Ovary (tissue), 9 donors: Measurements from ENCODE around the gene SH3BGRL3. TPM values are rescaled to one million over a fixed set of nuclear protein-coding genes. Genes with fewer than 3 reads are reported as not detected.
"Not testable (repeated sequence)": the region's sequence is repeated elsewhere in the genome, so short reads cannot be mapped to it uniquely, and the experiment has no call there.

Experiments
- DNase-seq, 5 donors: peaks; one replicate each; pipeline ENCODE4 v3.0.0-alpha.2; 2019 to 2020
- H3K27ac ChIP-seq, 2 donors: fragments of 200-600 bp; one replicate each; pipeline versions ENCODE4 v1.5.1 to v1.8.0; 2019 to 2022
- H3K27me3 ChIP-seq: fragments of 200-600 bp; one replicate; pipeline ENCODE4 v1.8.0; 2022
- H3K36me3 ChIP-seq: fragments of 200-600 bp; sonication (generic); one replicate; pipeline ENCODE4 v1.5.1; 2019
- H3K4me1 ChIP-seq: one replicate; pipeline ENCODE4 v1.8.1; 2013; ENCODE audit warnings: mild to moderate bottlenecking, moderate library complexity; ENCODE audit not compliant: insufficient read depth
- H3K4me3 ChIP-seq: fragments of 200-600 bp; sonication (generic); one replicate; pipeline ENCODE4 v1.5.1; 2017
- H3K9me3 ChIP-seq, 2 donors: fragments of 200-600 bp in 1 of 2; sonication (generic) in 1 of 2; one replicate each; pipeline versions ENCODE4 v1.5.1 to v1.8.1; 2013 to 2019; ENCODE audit warnings: mild to moderate bottlenecking in 1 of 2, moderate library complexity in 1 of 2
- CTCF ChIP-seq, 3 donors: fragments of 450-650 bp in 2 of 3; fragments of 200-600 bp in 1 of 3; IDR thresholded peaks; one replicate each; pipeline versions ENCODE4 v1.5.1 to v1.8.0; 2016 to 2022; ENCODE audit warnings: antibody characterized with exemption in 3 of 3, mild to moderate bottlenecking in 1 of 3
- EP300 ChIP-seq: sonication (generic); formaldehyde crosslinking; IDR thresholded peaks from one replicate; pipeline ENCODE4 v1.6.1; 2017; ENCODE audit warnings: antibody characterized with exemption
- POLR2A ChIP-seq: fragments of 450-650 bp; IDR thresholded peaks from one replicate; pipeline ENCODE4 v1.6.1; 2017; ENCODE audit warnings: antibody characterized with exemption, mild to moderate bottlenecking, moderate library complexity
- WGBS, 3 donors: extraction: QIAGEN DNeasy Blood & Tissue Kit in 1 of 3; methylation state at CpG; one replicate each; pipeline versions ENCODE4 v1.1.5 to v1.1.7; 2013 to 2017; 5-methylcytosine and 5-hydroxymethylcytosine counted together
- intact Hi-C, 4 donors: fragments of 100-400 bp; cut with DNase I; formaldehyde crosslinking; loops; one replicate each; pipeline versions ENCODE4 v1.11.0 to v1.15.1; 2022 to 2023
- polyA plus RNA-seq, 2 donors: library from polyadenylated mRNA; stranded (reverse); fragments of 200-250 nt in 1 of 2; fragments of 350-450 nt in 1 of 2; fragmentation: Illumina TruSeq in 1 of 2; extraction: RNeasy Lipid Tissue Mini Kit (QIAGEN cat#74804) in 1 of 2; gene quantifications; one replicate each; pipeline ENCODE4 v1.2.3, GENCODE V29; 2013 to 2014
- total RNA-seq, 7 donors: library from RNA; depleted of rRNA in 2 of 7; stranded (reverse); fragments of >200 nt in 2 of 7; fragmentation: NEBNext Ultra II Directional in 3 of 7; extraction: Animal tissue kit (Norgen Biotek cat#: 25700) in 3 of 7; gene quantifications; one replicate each; pipeline versions ENCODE4 v1.1.0 to v1.2.4, GENCODE V29; 2016 to 2023
- donor health status: DM: no; HTN: no; CAD: no; lungs with moderate emphysema.
- donor health status: DM: no; HTN: no; CAD: no.
- donor health status: Bipolar disorder and iron deficiency.
- donor health status: DM: yes; HTN: yes; CAD: no.
- donor health status: DM: no; HTN: no; CAD: no.
- donor health status: DM: yes; HTN: yes; CAD: no.

Gene SH3BGRL3
- total and polyA plus RNA-seq, 9 donors, result 18.6 to 242 (median 58.3) TPM

GRCh38 chr1:26302733-26303405, 23.0 kb downstream of the SH3BGRL3 start:
- Histone ChIP-seq H3K36me3 (no peaks in the 10 kb centered on the region), H3K27me3 (no peaks in the 10 kb centered on the region), H3K4me3 (no peak overlapping the region), H3K9me3 (no peaks in the 10 kb centered on the region), H3K27ac (no peak overlapping the region), H3K4me1 (peaks cover 5% of the 10 kb centered on the region)
- DNase-seq, result no peak
- intact Hi-C loops, result no loop called here
- TF ChIP-seq CTCF (IDR thresholded peaks at IDR 0.05) (no peak), EP300 (no peak), POLR2A (no peak)
- WGBS, 3 donors, result 57 to 70% (median 62%) methylated on average over 8 of the region's 8 CpGs

- Histone ChIP-seq H3K27me3 (no peaks in the 10 kb centered on the region), H3K4me1 (peaks cover 5% of the 10 kb centered on the region), H3K36me3 (no peaks in the 10 kb centered on the region), H3K4me3 (peak overlapping the region; percentile 77), H3K27ac (no peak overlapping the region), H3K9me3 (no peaks in the 10 kb centered on the region)
- WGBS, 3 donors, result 22 to 28% (median 26%) methylated on average over 8 of the region's 8 CpGs
- DNase-seq, result no peak
- no peak for TF ChIP-seq CTCF (IDR thresholded peaks at IDR 0.05)
- no peak for TF ChIP-seq EP300
- no peak for TF ChIP-seq POLR2A
- intact Hi-C loops, result no loop called here
These were observed 25.9 kb downstream of the SH3BGRL3 start for GRCh38 chr1:26305667-26306289.

DNA sequence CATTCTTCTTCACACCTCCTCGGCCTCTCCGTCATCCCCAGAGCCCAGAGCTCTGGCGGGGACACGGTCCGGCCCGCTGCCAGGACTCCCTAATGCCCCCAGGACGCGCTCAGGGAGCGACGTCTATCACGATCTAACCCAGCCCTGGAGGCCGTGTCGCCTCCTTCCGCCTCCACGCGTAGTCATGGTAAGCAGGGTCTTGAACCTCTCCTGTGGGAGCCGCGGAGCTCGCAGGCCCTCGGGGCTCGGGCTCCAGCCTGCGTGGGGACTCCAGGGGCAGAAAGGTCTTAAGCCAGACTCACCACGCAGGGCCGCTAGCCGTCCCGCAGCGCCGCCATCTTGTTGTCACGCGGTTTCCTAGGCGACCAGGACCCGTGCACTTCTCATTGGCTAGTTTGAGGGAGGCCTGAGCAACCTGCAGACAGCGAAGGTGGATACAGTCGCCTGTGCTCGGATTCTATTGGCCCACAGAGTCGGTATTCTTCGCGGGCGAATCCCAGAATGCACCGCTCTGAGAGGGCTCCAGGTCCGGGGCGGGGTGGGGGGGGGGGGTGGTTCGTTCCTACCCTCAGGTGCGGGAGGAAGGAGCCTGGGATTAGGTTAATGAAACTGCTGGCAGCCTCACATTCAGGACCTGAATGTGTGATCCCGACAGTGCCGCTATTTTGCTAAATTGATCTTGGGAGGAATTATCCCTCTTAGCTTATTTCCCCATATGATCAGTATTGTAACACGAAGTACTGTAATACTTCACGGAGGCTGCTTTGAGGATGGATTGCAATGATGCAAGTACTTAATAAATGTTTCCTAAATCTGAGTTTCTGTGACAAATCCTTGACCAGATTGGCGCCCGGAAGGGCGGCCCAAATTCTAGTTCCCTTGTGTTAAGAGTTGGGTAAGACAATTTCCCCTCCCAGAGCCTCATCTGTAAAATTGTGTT, 26.7 kb downstream of the SH3BGRL3 start, which contains the start of gene UBXN11:
UBXN11 (minus strand) TSS at position 347 of the 940 bp plus-strand sequence. CDS start 3,753 bp downstream, outside the sequence.
- TF ChIP-seq EP300, result no peak
- TF ChIP-seq CTCF (IDR thresholded peaks at IDR 0.05), result no peak
- TF ChIP-seq POLR2A, result no peak
- intact Hi-C loops, result no loop called here
- peak; percentile 87 to 92 (median 91) for DNase-seq
- no peaks in the 10 kb centered on the region for H3K9me3 ChIP-seq
- peaks cover 5% of the 10 kb centered on the region for H3K4me1 ChIP-seq
- H3K36me3 ChIP-seq, result no peaks in the 10 kb centered on the region
- WGBS, 3 donors, result 2% methylated on average over 42 to 51 of the region's 51 CpGs
- H3K4me3 ChIP-seq, result peak within 1 kb of the TSS; percentile 77
- no peak within 1 kb of the TSS for H3K27ac ChIP-seq
- H3K27me3 ChIP-seq, result no peaks in the 10 kb centered on the region

GRCh38 chr1:26307363-26307781, 27.5 kb downstream of the SH3BGRL3 start:
- Histone ChIP-seq H3K4me3 (no peak overlapping the region), H3K27me3 (no peaks in the 10 kb centered on the region), H3K27ac (no peak overlapping the region), H3K36me3 (no peaks in the 10 kb centered on the region), H3K4me1 (peaks cover 5% of the 10 kb centered on the region), H3K9me3 (no peaks in the 10 kb centered on the region)
- 42 to 52% (median 42%) methylated on average over 6 of the region's 6 CpGs for WGBS, 3 donors
- DNase-seq, result no peak
- intact Hi-C loops, result no loop called here
- no peak for TF ChIP-seq CTCF (IDR thresholded peaks at IDR 0.05)
- TF ChIP-seq POLR2A, result no peak
- no peak for TF ChIP-seq EP300

GRCh38 chr1:26307966-26308899, 28.3 kb downstream of the SH3BGRL3 start:
- DNase-seq, H3K36me3 ChIP-seq, intact Hi-C loops, H3K27me3 ChIP-seq, H3K9me3 ChIP-seq, H3K27ac ChIP-seq, H3K4me3 ChIP-seq, H3K4me1 ChIP-seq: not testable (repeated sequence)
- WGBS, 3 donors, result 85 to 86% (median 85%) methylated on average over 21 of the region's 21 CpGs
